K562 (cell line): ENCODE data around the gene SNX14. TPM values are rescaled to one million over a fixed set of nuclear protein-coding genes. Genes with fewer than 3 reads are reported as not detected.

Experiments
- ARHGAP35 ChIP-seq: fragments of 450-650 bp; IDR thresholded peaks from 2 replicates; pipeline ENCODE4 v1.6.1; 2018; ENCODE audit not compliant: partially characterized antibody
- ASH1L ChIP-seq: fragments of 450-650 bp; IDR thresholded peaks from 2 replicates; pipeline ENCODE4 v1.6.1; 2018; ENCODE audit warnings: borderline replicate concordance, mild to moderate bottlenecking, low read depth; ENCODE audit not compliant: partially characterized antibody
- ATF7 ChIP-seq: fragments of 450-650 bp; IDR thresholded peaks from 2 replicates; pipeline ENCODE4 v1.7.1; 2014; ENCODE audit warnings: mild to moderate bottlenecking, moderate library complexity
- CBX2 ChIP-seq: fragments of 200-600 bp; sonication (generic); IDR thresholded peaks from one replicate; pipeline ENCODE4 v1.6.1; 2012; ENCODE audit warnings: mild to moderate bottlenecking, low read length, inconsistent platforms; ENCODE audit not compliant: insufficient read depth, poor library complexity, severe bottlenecking
- CREM ChIP-seq: IDR thresholded peaks from 2 replicates; pipeline ENCODE4 v1.6.1; 2014; ENCODE audit warnings: antibody characterized with exemption, low read depth
- DNMT1 ChIP-seq: fragments of 450-650 bp; IDR thresholded peaks from 2 replicates; pipeline ENCODE4 v1.6.1; 2016; ENCODE audit warnings: antibody characterized with exemption, mild to moderate bottlenecking
- EP400 ChIP-seq: fragments of 450-650 bp; IDR thresholded peaks from 2 replicates; pipeline ENCODE4 v1.6.1; 2017; ENCODE audit warnings: antibody characterized with exemption, mild to moderate bottlenecking, moderate library complexity
- ETV6 ChIP-seq, 3 experiments: fragments of 150-350 bp in 1 of 3; sonication (generic) in 1 of 3; formaldehyde crosslinking in 1 of 3; IDR thresholded peaks; 2 replicates each; pipeline versions ENCODE4 v1.6.1 to v1.8.0; 2014 to 2022; ENCODE audit warnings: borderline replicate concordance in 2 of 3, low read depth in 2 of 3, antibody characterized with exemption in 1 of 3, low read length in 1 of 3, mild to moderate bottlenecking in 1 of 3, missing genetic modification reagents in 1 of 3
- FOXJ2 ChIP-seq: fragments of 200-800 bp; sonication (Bioruptor generic); IDR thresholded peaks from 2 replicates; pipeline ENCODE4 v1.6.1; 2016; ENCODE audit warnings: missing genetic modification characterization, missing compliant biosample characterization
- HEY1 ChIP-seq: fragments of 250-450 bp; sonication (Bioruptor Pico); IDR thresholded peaks from 2 replicates; pipeline ENCODE4 v1.5.0; 2020; ENCODE audit warnings: mild to moderate bottlenecking, moderate library complexity, borderline replicate concordance
- KAT7 ChIP-seq: sonication (generic); formaldehyde crosslinking; IDR thresholded peaks from 2 replicates; pipeline ENCODE4 v1.8.0; 2022; ENCODE audit warnings: missing genetic modification reagents, mild to moderate bottlenecking, borderline replicate concordance
- MAFK ChIP-seq: IDR thresholded peaks from 2 replicates; pipeline ENCODE4 v1.6.1; 2011; ENCODE audit warnings: low read length, improper control_type of control experiment
- SRSF3 ChIP-seq: fragments of 200-400 bp; formaldehyde crosslinking; IDR thresholded peaks from 2 replicates; pipeline ENCODE4 v1.6.1; 2016; ENCODE audit warnings: mild to moderate bottlenecking, low read length, moderate library complexity; ENCODE audit not compliant: insufficient read depth
- ZNF12 ChIP-seq: sonication (generic); formaldehyde crosslinking; IDR thresholded peaks from 2 replicates; pipeline ENCODE4 v1.4.0; 2020; ENCODE audit warnings: mild to moderate bottlenecking, missing genetic modification reagents
- ZNF274 ChIP-seq: IDR thresholded peaks from 2 replicates; pipeline ENCODE4 v1.6.1; 2011; ENCODE audit warnings: low read depth, mild to moderate bottlenecking, low read length, moderate library complexity, borderline replicate concordance
- polyA plus RNA-seq, 8 experiments: library from polyadenylated mRNA; depleted of rRNA in 4 of 8; stranded (reverse) in 5 of 8; unstranded in 3 of 8; fragments of >200 nt; fragmentation: Nextera tagmentation in 2 of 8; fragmentation: Illumina TruSeq in 1 of 8; extraction: Ambion mirVana in 2 of 8; extraction: Trizol in 1 of 8; gene quantifications; 2 replicates each; pipeline versions ENCODE4 v1.2.1 to v1.2.3, GENCODE V29; 2011 to 2014; ENCODE audit warnings: inconsistent platforms in 1 of 8, missing spikeins in 1 of 8
- total RNA-seq, 7 experiments: library from RNA; depleted of rRNA in 6 of 7; stranded (reverse); fragments of >200 nt in 6 of 7; fragmentation: Illumina TruSeq in 2 of 7; extraction: Trizol in 2 of 7; gene quantifications; 2 replicates each; pipeline versions ENCODE4 v1.2.1 to v1.2.3, GENCODE V29; 2011 to 2021; ENCODE audit warnings: low replicate concordance in 1 of 7
- TF ChIP-seq, protein P1 (sequence below): sonication (generic); formaldehyde crosslinking; IDR thresholded peaks from 2 replicates; pipeline ENCODE4 v1.8.1; 2023; ENCODE audit warnings: mild to moderate bottlenecking, missing genetic modification reagents
- TF ChIP-seq, protein P2 (sequence below): fragments of 450-650 bp; IDR thresholded peaks from 2 replicates; pipeline ENCODE4 v1.6.1; 2016; ENCODE audit warnings: missing biosample characterization, missing genetic modification characterization
- TF ChIP-seq, protein P3 (sequence below): sonication (generic); formaldehyde crosslinking; IDR thresholded peaks from 2 replicates; pipeline ENCODE4 v1.8.1; 2023; ENCODE audit warnings: missing genetic modification reagents, mild to moderate bottlenecking, borderline replicate concordance

The SNX14 gene
- total and polyA plus RNA-seq, 9 of the 15 experiments (the other 6 are each of a cell fraction or from before 2014, with no cell fraction given), result 46.5 to 140 (median 71.2) TPM

DNA sequence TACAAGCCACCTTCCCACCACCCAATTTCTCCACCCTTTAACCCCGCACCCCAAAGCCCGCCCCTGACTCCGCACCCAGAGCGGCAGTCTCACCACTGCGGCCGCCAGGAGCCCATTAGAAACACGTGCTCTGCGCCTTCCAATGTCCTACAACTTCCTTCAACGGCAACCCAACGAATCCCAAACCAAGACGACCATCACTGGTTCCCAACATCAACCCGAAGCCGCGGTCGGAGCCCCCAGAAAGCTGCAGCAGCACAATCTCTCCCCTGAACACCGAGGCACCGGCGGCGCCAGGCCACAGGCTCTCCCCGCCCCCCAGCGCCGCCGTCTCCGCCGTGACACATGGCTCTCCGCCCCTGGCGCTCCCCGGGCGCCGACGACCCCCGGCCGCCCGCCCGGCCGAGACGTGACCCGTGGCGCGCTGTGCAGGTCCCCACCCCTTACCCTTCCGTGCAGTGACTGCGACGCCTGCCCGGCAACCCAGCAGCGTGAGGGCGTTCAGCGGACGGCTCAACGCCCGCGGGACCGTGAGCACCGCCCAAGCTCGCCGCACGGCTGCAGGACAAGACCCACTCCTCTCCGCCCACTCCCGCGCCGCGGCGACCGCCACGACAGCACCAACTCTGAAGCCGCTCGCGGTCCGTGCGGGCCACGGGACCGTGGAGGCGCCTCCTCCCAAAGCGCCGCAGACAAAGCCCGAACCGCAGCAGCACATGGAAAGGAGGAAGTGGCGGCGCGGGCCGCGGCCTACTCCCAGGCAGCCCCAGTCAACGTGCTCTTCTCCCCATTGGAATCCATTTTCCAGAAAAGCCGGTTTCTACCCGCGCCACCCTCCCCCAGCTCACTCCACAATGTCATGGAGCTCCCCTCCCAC, 48.5 kb upstream of the SNX14 start (continued):
- peak; percentile 94 for TF ChIP-seq SRSF3
- peak; percentile 19; the same call in 1 of the 2 replicates for TF ChIP-seq CREM
- no peak for TF ChIP-seq HEY1
- TF ChIP-seq CBX2, result no peak
- no peak for TF ChIP-seq DNMT1
- TF ChIP-seq EP400, result no peak
- no peak for TF ChIP-seq ZNF274
- TF ChIP-seq ZNF12, result no peak
- TF ChIP-seq, protein P1, sequence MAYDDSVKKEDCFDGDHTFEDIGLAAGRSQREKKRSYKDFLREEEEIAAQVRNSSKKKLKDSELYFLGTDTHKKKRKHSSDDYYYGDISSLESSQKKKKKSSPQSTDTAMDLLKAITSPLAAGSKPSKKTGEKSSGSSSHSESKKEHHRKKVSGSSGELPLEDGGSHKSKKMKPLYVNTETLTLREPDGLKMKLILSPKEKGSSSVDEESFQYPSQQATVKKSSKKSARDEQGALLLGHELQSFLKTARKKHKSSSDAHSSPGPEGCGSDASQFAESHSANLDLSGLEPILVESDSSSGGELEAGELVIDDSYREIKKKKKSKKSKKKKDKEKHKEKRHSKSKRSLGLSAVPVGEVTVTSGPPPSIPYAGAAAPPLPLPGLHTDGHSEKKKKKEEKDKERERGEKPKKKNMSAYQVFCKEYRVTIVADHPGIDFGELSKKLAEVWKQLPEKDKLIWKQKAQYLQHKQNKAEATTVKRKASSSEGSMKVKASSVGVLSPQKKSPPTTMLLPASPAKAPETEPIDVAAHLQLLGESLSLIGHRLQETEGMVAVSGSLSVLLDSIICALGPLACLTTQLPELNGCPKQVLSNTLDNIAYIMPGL (CRISPR knock-in tag), result no peak
- TF ChIP-seq, protein P2, sequence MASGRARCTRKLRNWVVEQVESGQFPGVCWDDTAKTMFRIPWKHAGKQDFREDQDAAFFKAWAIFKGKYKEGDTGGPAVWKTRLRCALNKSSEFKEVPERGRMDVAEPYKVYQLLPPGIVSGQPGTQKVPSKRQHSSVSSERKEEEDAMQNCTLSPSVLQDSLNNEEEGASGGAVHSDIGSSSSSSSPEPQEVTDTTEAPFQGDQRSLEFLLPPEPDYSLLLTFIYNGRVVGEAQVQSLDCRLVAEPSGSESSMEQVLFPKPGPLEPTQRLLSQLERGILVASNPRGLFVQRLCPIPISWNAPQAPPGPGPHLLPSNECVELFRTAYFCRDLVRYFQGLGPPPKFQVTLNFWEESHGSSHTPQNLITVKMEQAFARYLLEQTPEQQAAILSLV (tag), result no peak
- no peak; the same call in 1 of the 2 replicates for TF ChIP-seq KAT7 (CRISPR knock-in tag)
- no peak for TF ChIP-seq FOXJ2 (tag)
- TF ChIP-seq, protein P3, sequence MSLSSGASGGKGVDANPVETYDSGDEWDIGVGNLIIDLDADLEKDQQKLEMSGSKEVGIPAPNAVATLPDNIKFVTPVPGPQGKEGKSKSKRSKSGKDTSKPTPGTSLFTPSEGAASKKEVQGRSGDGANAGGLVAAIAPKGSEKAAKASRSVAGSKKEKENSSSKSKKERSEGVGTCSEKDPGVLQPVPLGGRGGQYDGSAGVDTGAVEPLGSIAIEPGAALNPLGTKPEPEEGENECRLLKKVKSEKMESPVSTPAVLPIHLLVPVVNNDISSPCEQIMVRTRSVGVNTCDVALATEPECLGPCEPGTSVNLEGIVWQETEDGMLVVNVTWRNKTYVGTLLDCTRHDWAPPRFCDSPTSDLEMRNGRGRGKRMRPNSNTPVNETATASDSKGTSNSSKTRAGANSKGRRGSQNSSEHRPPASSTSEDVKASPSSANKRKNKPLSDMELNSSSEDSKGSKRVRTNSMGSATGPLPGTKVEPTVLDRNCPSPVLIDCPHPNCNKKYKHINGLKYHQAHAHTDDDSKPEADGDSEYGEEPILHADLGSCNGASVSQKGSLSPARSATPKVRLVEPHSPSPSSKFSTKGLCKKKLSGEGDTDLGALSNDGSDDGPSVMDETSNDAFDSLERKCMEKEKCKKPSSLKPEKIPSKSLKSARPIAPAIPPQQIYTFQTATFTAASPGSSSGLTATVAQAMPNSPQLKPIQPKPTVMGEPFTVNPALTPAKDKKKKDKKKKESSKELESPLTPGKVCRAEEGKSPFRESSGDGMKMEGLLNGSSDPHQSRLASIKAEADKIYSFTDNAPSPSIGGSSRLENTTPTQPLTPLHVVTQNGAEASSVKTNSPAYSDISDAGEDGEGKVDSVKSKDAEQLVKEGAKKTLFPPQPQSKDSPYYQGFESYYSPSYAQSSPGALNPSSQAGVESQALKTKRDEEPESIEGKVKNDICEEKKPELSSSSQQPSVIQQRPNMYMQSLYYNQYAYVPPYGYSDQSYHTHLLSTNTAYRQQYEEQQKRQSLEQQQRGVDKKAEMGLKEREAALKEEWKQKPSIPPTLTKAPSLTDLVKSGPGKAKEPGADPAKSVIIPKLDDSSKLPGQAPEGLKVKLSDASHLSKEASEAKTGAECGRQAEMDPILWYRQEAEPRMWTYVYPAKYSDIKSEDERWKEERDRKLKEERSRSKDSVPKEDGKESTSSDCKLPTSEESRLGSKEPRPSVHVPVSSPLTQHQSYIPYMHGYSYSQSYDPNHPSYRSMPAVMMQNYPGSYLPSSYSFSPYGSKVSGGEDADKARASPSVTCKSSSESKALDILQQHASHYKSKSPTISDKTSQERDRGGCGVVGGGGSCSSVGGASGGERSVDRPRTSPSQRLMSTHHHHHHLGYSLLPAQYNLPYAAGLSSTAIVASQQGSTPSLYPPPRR (CRISPR knock-in tag), result no peak
- no peak for TF ChIP-seq ASH1L
- TF ChIP-seq MAFK, result no peak
- no peak for TF ChIP-seq ARHGAP35
- no peak for TF ChIP-seq ETV6 (IDR thresholded peaks at IDR 0.05; ENCODE audit: borderline replicate concordance in 1 of 2, low read depth in 2 of 2, low read length in 1 of 2)
- TF ChIP-seq ETV6 (CRISPR knock-in tag; IDR thresholded peaks at IDR 0.05; ENCODE audit: borderline replicate concordance), result 0 out of 2 replicates have a peak, but pooled peaks have one; percentile 44
- no peak for TF ChIP-seq ATF7
